ENCODE measurements around the gene RSPO3.

DNA sequence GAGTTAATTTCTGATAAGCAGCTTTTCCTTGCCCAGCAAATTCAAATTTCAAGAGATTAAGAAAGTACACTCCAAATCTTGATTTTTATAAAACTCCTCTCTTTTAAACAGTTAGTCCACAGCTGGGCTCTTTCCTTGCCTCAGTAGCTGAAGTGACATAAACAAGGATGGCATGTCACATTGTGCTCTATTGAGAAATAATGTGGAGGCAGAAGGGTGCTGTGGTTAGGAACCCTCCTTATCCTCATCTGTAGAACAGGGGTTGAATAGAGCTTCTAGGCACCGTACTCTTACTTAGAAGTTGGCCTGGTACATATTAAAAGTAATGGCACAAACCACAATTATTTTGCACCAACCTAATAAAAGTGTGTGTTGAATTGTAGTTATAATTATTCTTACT is 70.3 kb downstream of the RSPO3 start:
- TF ChIP-seq EZH2 (IDR thresholded peaks at IDR 0.05; ENCODE audit: borderline replicate concordance, low read length): no peak
- TF ChIP-seq, protein P1, sequence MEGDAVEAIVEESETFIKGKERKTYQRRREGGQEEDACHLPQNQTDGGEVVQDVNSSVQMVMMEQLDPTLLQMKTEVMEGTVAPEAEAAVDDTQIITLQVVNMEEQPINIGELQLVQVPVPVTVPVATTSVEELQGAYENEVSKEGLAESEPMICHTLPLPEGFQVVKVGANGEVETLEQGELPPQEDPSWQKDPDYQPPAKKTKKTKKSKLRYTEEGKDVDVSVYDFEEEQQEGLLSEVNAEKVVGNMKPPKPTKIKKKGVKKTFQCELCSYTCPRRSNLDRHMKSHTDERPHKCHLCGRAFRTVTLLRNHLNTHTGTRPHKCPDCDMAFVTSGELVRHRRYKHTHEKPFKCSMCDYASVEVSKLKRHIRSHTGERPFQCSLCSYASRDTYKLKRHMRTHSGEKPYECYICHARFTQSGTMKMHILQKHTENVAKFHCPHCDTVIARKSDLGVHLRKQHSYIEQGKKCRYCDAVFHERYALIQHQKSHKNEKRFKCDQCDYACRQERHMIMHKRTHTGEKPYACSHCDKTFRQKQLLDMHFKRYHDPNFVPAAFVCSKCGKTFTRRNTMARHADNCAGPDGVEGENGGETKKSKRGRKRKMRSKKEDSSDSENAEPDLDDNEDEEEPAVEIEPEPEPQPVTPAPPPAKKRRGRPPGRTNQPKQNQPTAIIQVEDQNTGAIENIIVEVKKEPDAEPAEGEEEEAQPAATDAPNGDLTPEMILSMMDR (IDR thresholded peaks at IDR 0.05; ENCODE audit: low read length): no peak
